ENCODE data around the gene KREMEN2. TPM values are rescaled to one million over a fixed set of nuclear protein-coding genes. Genes with fewer than 3 reads are reported as not detected.

Gene KREMEN2
- total RNA-seq, 1 donor from 2014 or later = not detected

- Histone ChIP-seq H3K27ac (no peak overlapping the region), H3K27me3 (no peaks in the 10 kb centered on the region), H3K36me3 (peaks cover 23 to 30% of the 10 kb centered on the region in 2 donors), H3K9me3 (no peaks in the 10 kb centered on the region), H3K4me3 (no peak overlapping the region), H3K4me1 (no peaks in the 10 kb centered on the region)
- TF ChIP-seq, protein P1, sequence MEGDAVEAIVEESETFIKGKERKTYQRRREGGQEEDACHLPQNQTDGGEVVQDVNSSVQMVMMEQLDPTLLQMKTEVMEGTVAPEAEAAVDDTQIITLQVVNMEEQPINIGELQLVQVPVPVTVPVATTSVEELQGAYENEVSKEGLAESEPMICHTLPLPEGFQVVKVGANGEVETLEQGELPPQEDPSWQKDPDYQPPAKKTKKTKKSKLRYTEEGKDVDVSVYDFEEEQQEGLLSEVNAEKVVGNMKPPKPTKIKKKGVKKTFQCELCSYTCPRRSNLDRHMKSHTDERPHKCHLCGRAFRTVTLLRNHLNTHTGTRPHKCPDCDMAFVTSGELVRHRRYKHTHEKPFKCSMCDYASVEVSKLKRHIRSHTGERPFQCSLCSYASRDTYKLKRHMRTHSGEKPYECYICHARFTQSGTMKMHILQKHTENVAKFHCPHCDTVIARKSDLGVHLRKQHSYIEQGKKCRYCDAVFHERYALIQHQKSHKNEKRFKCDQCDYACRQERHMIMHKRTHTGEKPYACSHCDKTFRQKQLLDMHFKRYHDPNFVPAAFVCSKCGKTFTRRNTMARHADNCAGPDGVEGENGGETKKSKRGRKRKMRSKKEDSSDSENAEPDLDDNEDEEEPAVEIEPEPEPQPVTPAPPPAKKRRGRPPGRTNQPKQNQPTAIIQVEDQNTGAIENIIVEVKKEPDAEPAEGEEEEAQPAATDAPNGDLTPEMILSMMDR (IDR thresholded peaks at IDR 0.05) = no peak
- DNase-seq (ENCODE audit: low spot score in 2 of 2) = no peak
- intact Hi-C loops (cut with DNase I) = no loop called here
These were observed 17.4 kb upstream of the KREMEN2 start for GRCh38 chr16:2946649-2947048.

- no peaks in the 10 kb centered on the region for H3K4me1 ChIP-seq
- intact Hi-C loops (cut with DNase I) = no loop called here
- DNase-seq (ENCODE audit: low spot score in 2 of 2) = peak in 1 of 2 donors; percentile 52
- TF ChIP-seq, protein P1 (IDR thresholded peaks at IDR 0.05) = no peak
- H3K36me3 ChIP-seq = peaks cover 15 to 16% of the 10 kb centered on the region in 2 donors
- no peak overlapping the region for H3K27ac ChIP-seq
- H3K4me3 ChIP-seq = no peak overlapping the region
- H3K9me3 ChIP-seq = no peaks in the 10 kb centered on the region
- H3K27me3 ChIP-seq = peaks cover 4% of the 10 kb centered on the region
These were observed 15.0 kb upstream of the KREMEN2 start for GRCh38 chr16:2948807-2949704.

DNA sequence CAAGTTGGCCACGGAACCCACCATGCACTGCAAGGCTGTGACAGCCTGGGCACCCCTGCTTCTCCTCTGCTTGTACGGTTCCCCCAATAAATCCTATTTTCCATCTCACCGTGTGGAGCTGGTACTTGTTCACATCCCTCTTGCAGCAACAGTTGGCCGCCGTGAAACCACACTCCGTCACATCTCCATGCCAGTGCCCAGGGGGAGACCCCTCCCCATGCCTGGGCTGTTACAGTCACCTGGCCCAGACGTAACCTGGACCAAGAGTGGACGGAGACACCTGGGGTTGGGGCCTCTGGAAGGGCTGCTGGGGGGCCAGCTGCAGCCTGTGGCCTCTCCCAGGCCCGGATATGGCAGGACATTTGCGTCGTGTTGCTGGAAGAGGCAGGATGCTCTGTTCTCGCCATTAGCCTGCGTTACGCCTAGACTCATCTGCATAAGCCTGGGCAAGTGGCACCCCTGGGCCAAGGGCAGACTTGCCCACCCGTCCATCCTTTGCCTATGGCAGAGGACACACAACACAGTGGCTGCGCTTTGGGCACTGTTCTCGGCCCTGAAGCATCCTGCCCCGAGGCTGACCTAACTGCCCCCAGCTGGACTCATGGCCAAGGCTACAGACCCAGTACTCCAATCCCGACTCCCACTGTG lies 14.2 kb upstream of the KREMEN2 start:
- H3K27me3 ChIP-seq = peaks cover 4% of the 10 kb centered on the region
- H3K36me3 ChIP-seq = peaks cover 14 to 16% of the 10 kb centered on the region in 2 donors
- intact Hi-C loops (cut with DNase I) = no loop called here
- no peaks in the 10 kb centered on the region for H3K4me1 ChIP-seq
- TF ChIP-seq, protein P1 (IDR thresholded peaks at IDR 0.05) = no peak
- H3K9me3 ChIP-seq = no peaks in the 10 kb centered on the region
- H3K4me3 ChIP-seq = no peak overlapping the region
- peak in 1 of 2 donors; percentile 54 for DNase-seq (ENCODE audit: low spot score in 2 of 2)
- no peak overlapping the region for H3K27ac ChIP-seq

GRCh38 chr16:2950353-2950724 lies 13.7 kb upstream of the KREMEN2 start:
- TF ChIP-seq, protein P1 (IDR thresholded peaks at IDR 0.05) = no peak
- intact Hi-C loops (cut with DNase I) = no loop called here
- no peak for DNase-seq (ENCODE audit: low spot score in 2 of 2)
- no peak overlapping the region for H3K4me3 ChIP-seq
- H3K36me3 ChIP-seq = peaks cover 14 to 16% of the 10 kb centered on the region in 2 donors
- peaks cover 6% of the 10 kb centered on the region for H3K27me3 ChIP-seq
- H3K9me3 ChIP-seq = no peaks in the 10 kb centered on the region
- H3K4me1 ChIP-seq = no peaks in the 10 kb centered on the region
- no peak overlapping the region for H3K27ac ChIP-seq

DNA sequence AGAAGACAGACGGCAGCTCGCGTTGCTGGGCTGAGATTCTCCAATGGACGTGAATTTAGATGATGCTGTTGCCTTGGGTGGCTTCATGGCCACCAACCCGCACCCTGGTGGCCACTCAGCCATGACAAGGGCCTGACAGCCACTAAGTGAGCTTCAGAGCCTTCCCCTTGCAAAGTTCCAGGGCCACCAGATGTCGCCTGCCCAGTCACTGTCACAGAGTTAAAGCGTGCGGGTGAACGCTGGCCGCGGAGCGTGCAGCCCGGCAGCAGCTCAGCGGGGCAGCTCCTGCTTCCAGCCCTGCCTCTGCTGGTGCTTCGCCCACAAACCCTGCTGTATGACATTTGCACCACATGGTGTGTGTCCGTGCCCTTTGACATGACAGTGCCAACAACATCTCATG lies 13.3 kb upstream of the KREMEN2 start:
- intact Hi-C loops (cut with DNase I) = no loop called here
- H3K27me3 ChIP-seq = peaks cover 11% of the 10 kb centered on the region
- H3K27ac ChIP-seq = no peak overlapping the region
- no peaks in the 10 kb centered on the region for H3K4me1 ChIP-seq
- TF ChIP-seq, protein P1 (IDR thresholded peaks at IDR 0.05) = no peak
- H3K4me3 ChIP-seq = no peak overlapping the region
- DNase-seq (ENCODE audit: low spot score in 2 of 2) = no peak
- peaks cover 14 to 16% of the 10 kb centered on the region in 2 donors for H3K36me3 ChIP-seq
- no peaks in the 10 kb centered on the region for H3K9me3 ChIP-seq

Data from ascending aorta (tissue), 2 donors.